Measurements from ENCODE around the gene UBE2QL1. TPM values are rescaled to one million over a fixed set of nuclear protein-coding genes. Genes with fewer than 3 reads are reported as not detected.

UBE2QL1 gene
- total RNA-seq, 1 experiment from 2014 or later, result not detected

GRCh38 chr5:6490246-6490645 lies 41.6 kb downstream of the UBE2QL1 start:
- DNase-seq (ENCODE audit: low read depth, low spot score) (no peak), ATAC-seq (no peak)
- Histone ChIP-seq H3K4me2 (ENCODE audit: low read length) (no peak overlapping the region), H3K79me2 (ENCODE audit: insufficient read depth, low read length) (no peaks in the 10 kb centered on the region), H3K27ac (ENCODE audit: low read depth, low read length) (no peak overlapping the region), H2AFZ (ENCODE audit: low read depth, low read length, poor library complexity, severe bottlenecking) (no peak overlapping the region), H3K36me3 (ENCODE audit: control insufficient read depth in 1 of 2, insufficient read depth in 2 of 2, low read length in 2 of 2) (no peaks in the 10 kb centered on the region), H4K20me1 (ENCODE audit: insufficient read depth) (no peaks in the 10 kb centered on the region), H3K9ac (ENCODE audit: low read length) (no peak overlapping the region), H3K4me1 (ENCODE audit: control insufficient read depth in 1 of 2, insufficient read depth in 2 of 2, low read length in 2 of 2) (no peaks in the 10 kb centered on the region), H3K27me3 (ENCODE audit: insufficient read depth, low read length) (peaks cover 62% of the 10 kb centered on the region), H3K4me3 (replicated peaks in 1 of 2; ENCODE audit: low read depth in 1 of 2, low read length in 2 of 2) (no peak overlapping the region), H3K9me2 (ENCODE audit: insufficient read depth) (no peaks in the 10 kb centered on the region), H3K9me3 (ENCODE audit: control insufficient read depth in 1 of 2, insufficient read depth in 1 of 2, low read depth in 1 of 2, low read length in 2 of 2) (no peaks in the 10 kb centered on the region)
- intact Hi-C loops (cut with micrococcal nuclease), result no loop called here
- ChIA-PET RAD21 (ENCODE audit: low non-redundant PET in 1 of 2, low total read pairs in 2 of 2, uncharacterized antibody in 2 of 2, unreplicated experiment in 2 of 2) (no interaction called here), POLR2A (no interaction called here), CTCF (no interaction called here)
- no TSS peak for BruUV-seq (replicated peaks)
- TF ChIP-seq ZNF274 (IDR thresholded peaks at IDR 0.05; ENCODE audit: low read depth, low read length) (no peak), CEBPB (IDR thresholded peaks at IDR 0.05; ENCODE audit: low read depth) (no peak), POLR2AphosphoS5 (IDR thresholded peaks at IDR 0.05; ENCODE audit: low read depth, low read length) (no peak), SP1 (IDR thresholded peaks at IDR 0.05; ENCODE audit: low read depth) (no peak), SRF (IDR thresholded peaks at IDR 0.05; ENCODE audit: low read depth) (no peak), ZFX (IDR thresholded peaks at IDR 0.05) (no peak), EZH2phosphoT487 (IDR thresholded peaks at IDR 0.05; ENCODE audit: borderline replicate concordance) (no peak), EZH2 (IDR thresholded peaks at IDR 0.05) (no peak), SIN3A (IDR thresholded peaks at IDR 0.05; ENCODE audit: low read depth) (no peak), REST (IDR thresholded peaks at IDR 0.05; ENCODE audit: low read depth) (no peak), JUND (IDR thresholded peaks at IDR 0.05) (no peak), ATF3 (IDR thresholded peaks at IDR 0.05) (no peak), RAD21 (IDR thresholded peaks at IDR 0.05; ENCODE audit: low read depth) (no peak), YY1 (IDR thresholded peaks at IDR 0.05; ENCODE audit: extremely low read depth, insufficient replicate concordance, low read depth, low read length) (no peak), TCF7L2 (IDR thresholded peaks at IDR 0.05; ENCODE audit: borderline replicate concordance, extremely low read depth, insufficient read depth, insufficient read length) (no peak)
- TF ChIP-seq, protein P1, sequence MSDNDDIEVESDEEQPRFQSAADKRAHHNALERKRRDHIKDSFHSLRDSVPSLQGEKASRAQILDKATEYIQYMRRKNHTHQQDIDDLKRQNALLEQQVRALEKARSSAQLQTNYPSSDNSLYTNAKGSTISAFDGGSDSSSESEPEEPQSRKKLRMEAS (IDR thresholded peaks at IDR 0.05), result no peak
- TF ChIP-seq, protein P2, sequence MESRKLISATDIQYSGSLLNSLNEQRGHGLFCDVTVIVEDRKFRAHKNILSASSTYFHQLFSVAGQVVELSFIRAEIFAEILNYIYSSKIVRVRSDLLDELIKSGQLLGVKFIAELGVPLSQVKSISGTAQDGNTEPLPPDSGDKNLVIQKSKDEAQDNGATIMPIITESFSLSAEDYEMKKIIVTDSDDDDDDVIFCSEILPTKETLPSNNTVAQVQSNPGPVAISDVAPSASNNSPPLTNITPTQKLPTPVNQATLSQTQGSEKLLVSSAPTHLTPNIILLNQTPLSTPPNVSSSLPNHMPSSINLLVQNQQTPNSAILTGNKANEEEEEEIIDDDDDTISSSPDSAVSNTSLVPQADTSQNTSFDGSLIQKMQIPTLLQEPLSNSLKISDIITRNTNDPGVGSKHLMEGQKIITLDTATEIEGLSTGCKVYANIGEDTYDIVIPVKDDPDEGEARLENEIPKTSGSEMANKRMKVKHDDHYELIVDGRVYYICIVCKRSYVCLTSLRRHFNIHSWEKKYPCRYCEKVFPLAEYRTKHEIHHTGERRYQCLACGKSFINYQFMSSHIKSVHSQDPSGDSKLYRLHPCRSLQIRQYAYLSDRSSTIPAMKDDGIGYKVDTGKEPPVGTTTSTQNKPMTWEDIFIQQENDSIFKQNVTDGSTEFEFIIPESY (IDR thresholded peaks at IDR 0.05; ENCODE audit: extremely low read depth, insufficient replicate concordance, low read length), result no peak
- TF ChIP-seq, protein P3, sequence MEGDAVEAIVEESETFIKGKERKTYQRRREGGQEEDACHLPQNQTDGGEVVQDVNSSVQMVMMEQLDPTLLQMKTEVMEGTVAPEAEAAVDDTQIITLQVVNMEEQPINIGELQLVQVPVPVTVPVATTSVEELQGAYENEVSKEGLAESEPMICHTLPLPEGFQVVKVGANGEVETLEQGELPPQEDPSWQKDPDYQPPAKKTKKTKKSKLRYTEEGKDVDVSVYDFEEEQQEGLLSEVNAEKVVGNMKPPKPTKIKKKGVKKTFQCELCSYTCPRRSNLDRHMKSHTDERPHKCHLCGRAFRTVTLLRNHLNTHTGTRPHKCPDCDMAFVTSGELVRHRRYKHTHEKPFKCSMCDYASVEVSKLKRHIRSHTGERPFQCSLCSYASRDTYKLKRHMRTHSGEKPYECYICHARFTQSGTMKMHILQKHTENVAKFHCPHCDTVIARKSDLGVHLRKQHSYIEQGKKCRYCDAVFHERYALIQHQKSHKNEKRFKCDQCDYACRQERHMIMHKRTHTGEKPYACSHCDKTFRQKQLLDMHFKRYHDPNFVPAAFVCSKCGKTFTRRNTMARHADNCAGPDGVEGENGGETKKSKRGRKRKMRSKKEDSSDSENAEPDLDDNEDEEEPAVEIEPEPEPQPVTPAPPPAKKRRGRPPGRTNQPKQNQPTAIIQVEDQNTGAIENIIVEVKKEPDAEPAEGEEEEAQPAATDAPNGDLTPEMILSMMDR (IDR thresholded peaks at IDR 0.05 in 2 of 3, conservative IDR thresholded peaks at IDR 0.05 in 1 of 3; ENCODE audit: borderline replicate concordance in 1 of 3, insufficient read depth in 1 of 3, low read depth in 2 of 3, low read length in 2 of 3), result no peak

All from HCT116 (cell line).